ENCODE data around the gene SIRT5.
A peak's percentile ranks its signal among the peaks of the same experiment; 100 is the strongest.

The SIRT5 gene

GRCh38 chr6:13590574-13591153 is 16.3 kb downstream of the SIRT5 start:
- no peak for DNase-seq

- DNase-seq: no peak
Observed at GRCh38 chr6:13591205-13591921, 17.0 kb downstream of the SIRT5 start.

GRCh38 chr6:13593103-13593502 is 18.7 kb downstream of the SIRT5 start:
- peak; percentile 26 for DNase-seq

- DNase-seq: no peak
Observed at GRCh38 chr6:13593720-13594119, 19.3 kb downstream of the SIRT5 start.

GRCh38 chr6:13597073-13597472 is 22.7 kb downstream of the SIRT5 start:
- no peak for DNase-seq

GRCh38 chr6:13600036-13600435 is 25.6 kb downstream of the SIRT5 start:
- no peak for DNase-seq

GRCh38 chr6:13604135-13604534 is 29.7 kb downstream of the SIRT5 start:
- no peak for DNase-seq

- DNase-seq: no peak
Observed at GRCh38 chr6:13604546-13605416, 30.4 kb downstream of the SIRT5 start.

- no peak for DNase-seq
Observed at GRCh38 chr6:13605634-13606033, 31.2 kb downstream of the SIRT5 start.

GRCh38 chr6:13611715-13612114 is 37.3 kb downstream of the SIRT5 start:
- DNase-seq: no peak

- no peak for DNase-seq
Observed at GRCh38 chr6:13613029-13613594, 38.7 kb downstream of the SIRT5 start.

GRCh38 chr6:13614126-13614925 is 39.9 kb downstream of the SIRT5 start:
- no peak for DNase-seq

GRCh38 chr6:13614926-13615791 is 40.8 kb downstream of the SIRT5 start, which contains the start of gene NOL7:
NOL7 (plus strand) TSS chr6:13615335; CDS start chr6:13615359, 24 bp downstream.
- DNase-seq: peak; percentile 98

GRCh38 chr6:13615792-13616120 is 41.4 kb downstream of the SIRT5 start:
- DNase-seq: peak; percentile 48

- DNase-seq: no peak
Observed at GRCh38 chr6:13617066-13617465, 42.7 kb downstream of the SIRT5 start.

GRCh38 chr6:13624871-13625288 is 50.5 kb downstream of the SIRT5 start:
- peak; percentile 52 for DNase-seq

GRCh38 chr6:13629459-13630116 is 55.2 kb downstream of the SIRT5 start:
- DNase-seq: no peak

GRCh38 chr6:13630499-13630898 is 56.1 kb downstream of the SIRT5 start:
- DNase-seq: no peak

GRCh38 chr6:13633343-13633742 is 58.9 kb downstream of the SIRT5 start:
- no peak for DNase-seq

GRCh38 chr6:13635948-13636658 is 61.7 kb downstream of the SIRT5 start:
- DNase-seq: no peak
